ENCODE results near the gene PPRC1.

PPRC1 gene

GRCh38 chr10:102163342-102163989 is 30.6 kb downstream of the PPRC1 start:
- Histone ChIP-seq H3K9ac (ENCODE audit: low read length) (no peak overlapping the region), H3K79me1 (ENCODE audit: low read length) (peaks cover 7% of the 10 kb centered on the region), H3K18ac (ENCODE audit: low read length) (no peak overlapping the region), H3K27ac (ENCODE audit: low read depth, low read length) (no peak overlapping the region), H3K27me3 (ENCODE audit: insufficient read depth, low read length, poor library complexity) (no peaks in the 10 kb centered on the region), H3K4ac (ENCODE audit: low read depth, low read length) (no peak overlapping the region), H4K8ac (ENCODE audit: low read depth, low read length) (no peak overlapping the region), H2BK5ac (ENCODE audit: low read length) (no peak overlapping the region), H4K5ac (ENCODE audit: low read length) (no peak overlapping the region), H2BK15ac (replicated peaks; ENCODE audit: low read depth) (no peak overlapping the region), H3K4me3 (ENCODE audit: low read length) (no peak overlapping the region), H3K4me1 (ENCODE audit: control insufficient read depth, low read depth, low read length) (no peaks in the 10 kb centered on the region), H3K23ac (ENCODE audit: low read length) (no peak overlapping the region), H3K79me2 (ENCODE audit: control insufficient read depth, insufficient read depth, low read length) (no peaks in the 10 kb centered on the region), H3K56ac (ENCODE audit: low read length) (no peak overlapping the region), H3K36me3 (ENCODE audit: control insufficient read depth, insufficient read depth, low read length) (peaks cover 32% of the 10 kb centered on the region), H2BK120ac (ENCODE audit: low read depth, low read length) (no peak overlapping the region), H2AK5ac (ENCODE audit: low read length) (no peak overlapping the region), H3K4me2 (ENCODE audit: low read length) (no peak overlapping the region)
- no CpG with 5 or more reads among the region's 4 CpGs for WGBS (ENCODE audit: extremely low coverage, insufficient coverage, low lambda C conversion rate)
- no peak for DNase-seq

GRCh38 chr10:102167861-102168260 is 35.0 kb downstream of the PPRC1 start:
- H2BK15ac ChIP-seq (replicated peaks; ENCODE audit: low read depth) = no peak overlapping the region
- H3K56ac ChIP-seq (ENCODE audit: low read length) = no peak overlapping the region
- H3K27me3 ChIP-seq (ENCODE audit: insufficient read depth, low read length, poor library complexity) = no peaks in the 10 kb centered on the region
- no peak overlapping the region for H3K4me2 ChIP-seq (ENCODE audit: low read length)
- H3K79me1 ChIP-seq (ENCODE audit: low read length) = no peaks in the 10 kb centered on the region
- no peak overlapping the region for H3K23ac ChIP-seq (ENCODE audit: low read length)
- DNase-seq = no peak
- no peak overlapping the region for H3K9ac ChIP-seq (ENCODE audit: low read length)
- no peak overlapping the region for H4K8ac ChIP-seq (ENCODE audit: low read depth, low read length)
- H2AK5ac ChIP-seq (ENCODE audit: low read length) = no peak overlapping the region
- H3K36me3 ChIP-seq (ENCODE audit: control insufficient read depth, insufficient read depth, low read length) = peaks cover 1% of the 10 kb centered on the region
- no peak overlapping the region for H2BK5ac ChIP-seq (ENCODE audit: low read length)
- H3K27ac ChIP-seq (ENCODE audit: low read depth, low read length) = no peak overlapping the region
- WGBS (ENCODE audit: extremely low coverage, insufficient coverage, low lambda C conversion rate) = no CpG with 5 or more reads among the region's 1 CpG
- no peak overlapping the region for H3K4ac ChIP-seq (ENCODE audit: low read depth, low read length)
- H4K5ac ChIP-seq (ENCODE audit: low read length) = no peak overlapping the region
- H3K79me2 ChIP-seq (ENCODE audit: control insufficient read depth, insufficient read depth, low read length) = no peaks in the 10 kb centered on the region
- no peak overlapping the region for H3K18ac ChIP-seq (ENCODE audit: low read length)
- H3K4me3 ChIP-seq (ENCODE audit: low read length) = no peak overlapping the region
- H3K4me1 ChIP-seq (ENCODE audit: control insufficient read depth, low read depth, low read length) = no peaks in the 10 kb centered on the region
- H2BK120ac ChIP-seq (ENCODE audit: low read depth, low read length) = no peak overlapping the region

- Histone ChIP-seq H3K4ac (ENCODE audit: low read depth, low read length) (no peak overlapping the region), H3K56ac (ENCODE audit: low read length) (no peak overlapping the region), H4K5ac (ENCODE audit: low read length) (no peak overlapping the region), H2BK5ac (ENCODE audit: low read length) (no peak overlapping the region), H3K18ac (ENCODE audit: low read length) (no peak overlapping the region), H3K79me2 (ENCODE audit: control insufficient read depth, insufficient read depth, low read length) (no peaks in the 10 kb centered on the region), H2BK15ac (replicated peaks; ENCODE audit: low read depth) (no peak overlapping the region), H3K23ac (ENCODE audit: low read length) (no peak overlapping the region), H4K8ac (ENCODE audit: low read depth, low read length) (no peak overlapping the region), H3K4me3 (ENCODE audit: low read length) (no peak overlapping the region), H3K79me1 (ENCODE audit: low read length) (no peaks in the 10 kb centered on the region), H3K36me3 (ENCODE audit: control insufficient read depth, insufficient read depth, low read length) (no peaks in the 10 kb centered on the region), H3K4me2 (ENCODE audit: low read length) (no peak overlapping the region), H3K4me1 (ENCODE audit: control insufficient read depth, low read depth, low read length) (no peaks in the 10 kb centered on the region), H2AK5ac (ENCODE audit: low read length) (no peak overlapping the region), H3K9ac (ENCODE audit: low read length) (no peak overlapping the region), H2BK120ac (ENCODE audit: low read depth, low read length) (no peak overlapping the region), H3K27me3 (ENCODE audit: insufficient read depth, low read length, poor library complexity) (no peaks in the 10 kb centered on the region), H3K27ac (ENCODE audit: low read depth, low read length) (no peak overlapping the region)
- DNase-seq = no peak
- WGBS (ENCODE audit: extremely low coverage, insufficient coverage, low lambda C conversion rate) = no CpG with 5 or more reads among the region's 3 CpGs
Measured at GRCh38 chr10:102170602-102171001, 37.8 kb downstream of the PPRC1 start.

DNA sequence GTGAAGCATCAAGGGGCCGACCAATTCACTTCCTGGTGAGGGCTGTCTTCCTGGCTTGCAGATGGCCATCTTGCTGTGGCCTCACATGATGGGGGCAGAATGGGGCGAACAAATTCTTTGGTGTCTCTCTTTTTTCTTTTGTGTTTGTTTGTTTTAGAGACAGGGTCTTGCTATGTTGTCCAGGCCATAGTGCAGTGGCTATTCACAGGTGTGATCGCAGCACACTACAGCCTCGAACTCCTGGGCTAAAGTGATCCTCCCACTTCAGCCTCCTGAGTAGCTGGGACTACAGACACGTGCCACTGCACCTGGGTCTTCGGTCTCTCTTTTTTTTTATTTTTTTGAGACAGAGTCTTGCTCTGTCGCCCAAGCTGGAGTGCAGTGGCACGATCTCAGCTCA is 39.4 kb downstream of the PPRC1 start:
- no peaks in the 10 kb centered on the region for H3K36me3 ChIP-seq (ENCODE audit: control insufficient read depth, insufficient read depth, low read length)
- no peaks in the 10 kb centered on the region for H3K27me3 ChIP-seq (ENCODE audit: insufficient read depth, low read length, poor library complexity)
- H3K27ac ChIP-seq (ENCODE audit: low read depth, low read length) = no peak overlapping the region
- H3K9ac ChIP-seq (ENCODE audit: low read length) = no peak overlapping the region
- no peak overlapping the region for H3K4me2 ChIP-seq (ENCODE audit: low read length)
- no peak overlapping the region for H3K18ac ChIP-seq (ENCODE audit: low read length)
- no peak overlapping the region for H2BK15ac ChIP-seq (replicated peaks; ENCODE audit: low read depth)
- no CpG with 5 or more reads among the region's 8 CpGs for WGBS (ENCODE audit: extremely low coverage, insufficient coverage, low lambda C conversion rate)
- H4K5ac ChIP-seq (ENCODE audit: low read length) = no peak overlapping the region
- no peak overlapping the region for H3K23ac ChIP-seq (ENCODE audit: low read length)
- H2BK5ac ChIP-seq (ENCODE audit: low read length) = no peak overlapping the region
- no peaks in the 10 kb centered on the region for H3K79me1 ChIP-seq (ENCODE audit: low read length)
- H2BK120ac ChIP-seq (ENCODE audit: low read depth, low read length) = no peak overlapping the region
- no peaks in the 10 kb centered on the region for H3K4me1 ChIP-seq (ENCODE audit: control insufficient read depth, low read depth, low read length)
- no peak for DNase-seq
- H2AK5ac ChIP-seq (ENCODE audit: low read length) = no peak overlapping the region
- H3K56ac ChIP-seq (ENCODE audit: low read length) = no peak overlapping the region
- H3K4ac ChIP-seq (ENCODE audit: low read depth, low read length) = no peak overlapping the region
- H4K8ac ChIP-seq (ENCODE audit: low read depth, low read length) = no peak overlapping the region
- H3K4me3 ChIP-seq (ENCODE audit: low read length) = no peak overlapping the region
- H3K79me2 ChIP-seq (ENCODE audit: control insufficient read depth, insufficient read depth, low read length) = no peaks in the 10 kb centered on the region

DNA sequence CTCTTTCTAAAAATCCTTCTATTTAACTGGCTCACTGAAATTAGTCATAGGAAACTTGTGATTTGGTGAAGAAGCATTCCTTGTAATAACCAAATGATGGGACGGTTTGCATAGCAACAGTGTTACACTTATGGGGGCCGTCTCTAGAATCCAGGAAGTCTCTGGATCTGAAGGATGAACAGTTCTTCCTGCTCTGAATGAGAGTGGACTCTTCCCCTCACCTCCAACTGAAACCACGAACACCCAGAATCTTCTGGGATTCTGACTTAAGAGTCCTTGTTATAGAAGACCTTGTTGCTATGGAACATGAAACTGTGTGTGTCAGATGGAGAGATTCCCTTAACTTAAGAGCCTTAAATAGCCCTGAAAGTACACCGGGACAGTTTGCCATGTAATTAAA is 42.6 kb downstream of the PPRC1 start:
- H3K4me1 ChIP-seq (ENCODE audit: control insufficient read depth, low read depth, low read length) = no peaks in the 10 kb centered on the region
- no peaks in the 10 kb centered on the region for H3K36me3 ChIP-seq (ENCODE audit: control insufficient read depth, insufficient read depth, low read length)
- H3K79me2 ChIP-seq (ENCODE audit: control insufficient read depth, insufficient read depth, low read length) = no peaks in the 10 kb centered on the region
- H3K79me1 ChIP-seq (ENCODE audit: low read length) = no peaks in the 10 kb centered on the region
- H4K5ac ChIP-seq (ENCODE audit: low read length) = no peak overlapping the region
- H2BK5ac ChIP-seq (ENCODE audit: low read length) = no peak overlapping the region
- no peak overlapping the region for H3K4me2 ChIP-seq (ENCODE audit: low read length)
- H3K56ac ChIP-seq (ENCODE audit: low read length) = no peak overlapping the region
- H3K18ac ChIP-seq (ENCODE audit: low read length) = no peak overlapping the region
- H2AK5ac ChIP-seq (ENCODE audit: low read length) = no peak overlapping the region
- H2BK15ac ChIP-seq (replicated peaks; ENCODE audit: low read depth) = no peak overlapping the region
- H3K4ac ChIP-seq (ENCODE audit: low read depth, low read length) = no peak overlapping the region
- no peak overlapping the region for H3K4me3 ChIP-seq (ENCODE audit: low read length)
- no CpG with 5 or more reads among the region's 4 CpGs for WGBS (ENCODE audit: extremely low coverage, insufficient coverage, low lambda C conversion rate)
- no peak overlapping the region for H4K8ac ChIP-seq (ENCODE audit: low read depth, low read length)
- no peak overlapping the region for H2BK120ac ChIP-seq (ENCODE audit: low read depth, low read length)
- no peak overlapping the region for H3K9ac ChIP-seq (ENCODE audit: low read length)
- no peak overlapping the region for H3K27ac ChIP-seq (ENCODE audit: low read depth, low read length)
- no peaks in the 10 kb centered on the region for H3K27me3 ChIP-seq (ENCODE audit: insufficient read depth, low read length, poor library complexity)
- no peak overlapping the region for H3K23ac ChIP-seq (ENCODE audit: low read length)
- no peak for DNase-seq

- H3K4ac ChIP-seq (ENCODE audit: low read depth, low read length) = no peak overlapping the region
- no peak overlapping the region for H3K4me3 ChIP-seq (ENCODE audit: low read length)
- H2BK5ac ChIP-seq (ENCODE audit: low read length) = no peak overlapping the region
- H3K79me1 ChIP-seq (ENCODE audit: low read length) = no peaks in the 10 kb centered on the region
- H3K9ac ChIP-seq (ENCODE audit: low read length) = no peak overlapping the region
- no peak overlapping the region for H2BK15ac ChIP-seq (replicated peaks; ENCODE audit: low read depth)
- H3K56ac ChIP-seq (ENCODE audit: low read length) = no peak overlapping the region
- H3K36me3 ChIP-seq (ENCODE audit: control insufficient read depth, insufficient read depth, low read length) = no peaks in the 10 kb centered on the region
- H3K23ac ChIP-seq (ENCODE audit: low read length) = no peak overlapping the region
- H3K27me3 ChIP-seq (ENCODE audit: insufficient read depth, low read length, poor library complexity) = no peaks in the 10 kb centered on the region
- H2AK5ac ChIP-seq (ENCODE audit: low read length) = no peak overlapping the region
- no CpG with 5 or more reads among the region's 2 CpGs for WGBS (ENCODE audit: extremely low coverage, insufficient coverage, low lambda C conversion rate)
- no peak overlapping the region for H4K5ac ChIP-seq (ENCODE audit: low read length)
- DNase-seq = no peak
- H4K8ac ChIP-seq (ENCODE audit: low read depth, low read length) = no peak overlapping the region
- no peaks in the 10 kb centered on the region for H3K79me2 ChIP-seq (ENCODE audit: control insufficient read depth, insufficient read depth, low read length)
- no peak overlapping the region for H3K4me2 ChIP-seq (ENCODE audit: low read length)
- no peak overlapping the region for H3K18ac ChIP-seq (ENCODE audit: low read length)
- H2BK120ac ChIP-seq (ENCODE audit: low read depth, low read length) = no peak overlapping the region
- H3K4me1 ChIP-seq (ENCODE audit: control insufficient read depth, low read depth, low read length) = no peaks in the 10 kb centered on the region
- no peak overlapping the region for H3K27ac ChIP-seq (ENCODE audit: low read depth, low read length)
Measured at GRCh38 chr10:102184606-102185005, 51.8 kb downstream of the PPRC1 start.
